ENCODE results near the gene CCDC92. TPM values are rescaled to one million over a fixed set of nuclear protein-coding genes. Genes with fewer than 3 reads are reported as not detected.

CCDC92 gene
- total and polyA plus RNA-seq, 8 donors = 3.5 to 32.6 (median 20.9) TPM

DNA sequence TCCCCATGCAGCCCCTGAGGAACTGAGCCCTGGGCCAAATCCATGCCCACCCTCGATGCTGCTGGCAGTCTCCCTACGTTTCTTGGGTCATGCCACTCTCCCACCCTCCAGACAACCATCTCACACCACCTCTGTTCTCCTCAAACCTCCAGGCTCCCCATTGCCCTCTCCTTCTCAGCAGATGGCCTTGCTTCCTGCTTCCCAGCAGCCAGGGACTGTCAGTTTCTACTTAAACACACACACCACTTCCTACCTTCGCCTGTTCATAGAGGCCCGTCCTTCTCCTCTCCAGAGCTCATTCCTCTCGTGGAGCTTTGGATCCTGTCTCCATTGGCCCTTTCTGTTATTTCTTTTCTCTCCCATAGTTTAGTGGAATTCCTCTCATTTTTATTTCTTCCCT is 27.5 kb upstream of the CCDC92 start:
- no peak for DNase-seq
- no peak for TF ChIP-seq POLR2AphosphoS5 (IDR thresholded peaks at IDR 0.05)
- TF ChIP-seq, protein P1, sequence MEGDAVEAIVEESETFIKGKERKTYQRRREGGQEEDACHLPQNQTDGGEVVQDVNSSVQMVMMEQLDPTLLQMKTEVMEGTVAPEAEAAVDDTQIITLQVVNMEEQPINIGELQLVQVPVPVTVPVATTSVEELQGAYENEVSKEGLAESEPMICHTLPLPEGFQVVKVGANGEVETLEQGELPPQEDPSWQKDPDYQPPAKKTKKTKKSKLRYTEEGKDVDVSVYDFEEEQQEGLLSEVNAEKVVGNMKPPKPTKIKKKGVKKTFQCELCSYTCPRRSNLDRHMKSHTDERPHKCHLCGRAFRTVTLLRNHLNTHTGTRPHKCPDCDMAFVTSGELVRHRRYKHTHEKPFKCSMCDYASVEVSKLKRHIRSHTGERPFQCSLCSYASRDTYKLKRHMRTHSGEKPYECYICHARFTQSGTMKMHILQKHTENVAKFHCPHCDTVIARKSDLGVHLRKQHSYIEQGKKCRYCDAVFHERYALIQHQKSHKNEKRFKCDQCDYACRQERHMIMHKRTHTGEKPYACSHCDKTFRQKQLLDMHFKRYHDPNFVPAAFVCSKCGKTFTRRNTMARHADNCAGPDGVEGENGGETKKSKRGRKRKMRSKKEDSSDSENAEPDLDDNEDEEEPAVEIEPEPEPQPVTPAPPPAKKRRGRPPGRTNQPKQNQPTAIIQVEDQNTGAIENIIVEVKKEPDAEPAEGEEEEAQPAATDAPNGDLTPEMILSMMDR (IDR thresholded peaks at IDR 0.05) = no peak
- TF ChIP-seq EP300 (IDR thresholded peaks at IDR 0.05) = no peak
- TF ChIP-seq POLR2A (IDR thresholded peaks at IDR 0.05) = no peak
- H3K36me3 ChIP-seq = peaks cover 9 to 55% (median 50%) of the 10 kb centered on the region in 4 donors
- no peaks in the 10 kb centered on the region for H3K9me3 ChIP-seq
- no peaks in the 10 kb centered on the region for H3K27me3 ChIP-seq
- intact Hi-C loops (cut with DNase I; ENCODE audit: low total_unique reads) = no loop called here
- WGBS, 5 donors = 90 to 94% (median 92%) methylated on average over 5 of the region's 5 CpGs
- no peak overlapping the region for H3K4me3 ChIP-seq
- peaks cover 4 to 57% (median 25%) of the 10 kb centered on the region in 4 donors for H3K4me1 ChIP-seq
- no peak overlapping the region for H3K27ac ChIP-seq

DNA sequence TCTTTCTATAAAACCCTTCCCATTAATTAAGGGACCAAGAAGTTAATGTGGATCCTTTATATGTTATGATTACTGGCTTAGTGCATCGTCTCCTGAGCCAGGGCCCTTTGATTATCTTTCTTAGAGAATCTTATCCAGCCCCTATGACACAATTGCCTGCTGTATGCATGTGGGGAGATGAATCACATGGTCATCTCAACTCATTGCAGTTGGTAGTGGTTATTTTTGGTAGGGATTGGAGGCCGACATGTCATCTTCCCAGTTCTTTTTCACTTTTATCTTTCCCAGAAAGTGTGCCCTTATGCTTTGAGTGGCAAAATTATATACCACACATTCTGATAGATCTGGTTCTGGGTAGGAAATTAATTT is 26.3 kb upstream of the CCDC92 start:
- H3K27ac ChIP-seq = no peak overlapping the region
- peaks cover 9 to 44% (median 40%) of the 10 kb centered on the region in 4 donors for H3K36me3 ChIP-seq
- no peaks in the 10 kb centered on the region for H3K9me3 ChIP-seq
- no peak overlapping the region for H3K4me3 ChIP-seq
- intact Hi-C loops (cut with DNase I; ENCODE audit: low total_unique reads) = no loop called here
- DNase-seq = no peak
- WGBS, 5 donors = 75 to 90% (median 87%) methylated on average over 2 of the region's 2 CpGs
- TF ChIP-seq POLR2AphosphoS5 (IDR thresholded peaks at IDR 0.05) (no peak), EP300 (IDR thresholded peaks at IDR 0.05) (no peak), POLR2A (IDR thresholded peaks at IDR 0.05) (no peak)
- TF ChIP-seq, protein P1 (IDR thresholded peaks at IDR 0.05) = no peak
- peaks cover 4 to 62% (median 33%) of the 10 kb centered on the region in 4 donors for H3K4me1 ChIP-seq
- H3K27me3 ChIP-seq = no peaks in the 10 kb centered on the region

DNA sequence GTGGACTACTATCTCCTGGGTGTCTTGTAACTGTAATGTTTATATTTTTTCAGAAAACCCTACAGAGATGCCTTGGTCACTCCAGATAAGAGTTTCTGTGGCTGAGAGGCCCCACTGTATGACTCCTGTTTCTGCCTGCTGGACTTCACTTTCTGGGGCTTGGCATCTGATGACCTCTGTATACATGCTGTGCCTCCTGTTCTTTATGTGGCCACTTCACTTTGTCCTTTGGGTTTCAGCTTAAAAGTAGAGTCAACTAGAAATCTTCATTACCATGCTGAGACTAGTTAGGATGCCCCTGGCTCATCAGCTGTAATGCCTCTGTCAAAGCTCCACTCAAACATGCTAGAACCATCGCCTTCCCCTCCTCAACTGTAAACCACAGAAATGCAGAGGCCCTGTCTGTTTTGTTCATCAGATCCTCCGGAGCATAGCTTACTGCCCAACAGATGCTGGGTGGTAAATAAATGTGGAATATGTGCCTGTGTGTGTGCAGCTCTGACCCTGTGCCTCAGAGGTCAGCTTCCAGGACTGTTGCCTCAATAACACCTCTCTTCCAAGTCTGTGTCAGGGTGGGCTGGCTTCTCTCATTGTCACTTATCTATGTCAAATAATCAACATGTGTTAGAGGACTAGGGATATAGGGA is 25.8 kb upstream of the CCDC92 start:
- H3K9me3 ChIP-seq = no peaks in the 10 kb centered on the region
- no peaks in the 10 kb centered on the region for H3K27me3 ChIP-seq
- no peak for DNase-seq
- peaks cover 9 to 44% (median 38%) of the 10 kb centered on the region in 4 donors for H3K36me3 ChIP-seq
- 74 to 83% (median 78%) methylated on average over 2 of the region's 2 CpGs for WGBS, 5 donors
- no peak overlapping the region for H3K4me3 ChIP-seq
- intact Hi-C loops (cut with DNase I; ENCODE audit: low total_unique reads) = no loop called here
- H3K27ac ChIP-seq = peak overlapping the region in 1 of 5 donors; percentile 16
- H3K4me1 ChIP-seq = peaks cover 4 to 62% (median 35%) of the 10 kb centered on the region in 4 donors
- TF ChIP-seq, protein P1 (IDR thresholded peaks at IDR 0.05) = no peak
- TF ChIP-seq POLR2A (IDR thresholded peaks at IDR 0.05) (no peak), POLR2AphosphoS5 (IDR thresholded peaks at IDR 0.05) (no peak), EP300 (IDR thresholded peaks at IDR 0.05) (no peak)

DNA sequence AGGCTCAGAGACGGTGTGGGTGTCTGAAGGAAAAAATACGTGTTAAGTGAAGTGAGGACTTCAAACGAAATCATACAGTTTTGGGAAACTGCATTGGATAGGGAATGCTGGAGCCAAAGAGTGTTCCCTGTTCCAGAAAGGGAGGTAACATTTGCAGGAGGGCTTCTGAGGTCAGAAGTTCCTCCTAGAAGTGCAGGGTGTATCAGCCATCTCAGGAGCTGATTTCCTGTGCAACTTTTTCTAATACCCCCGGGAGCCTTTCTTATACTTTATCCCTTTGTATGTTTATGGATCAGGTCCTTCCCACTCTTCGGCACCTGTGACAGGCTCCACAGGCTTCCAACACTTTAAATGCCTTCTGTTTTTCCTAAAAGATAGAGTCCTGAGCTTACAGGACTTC is 25.3 kb upstream of the CCDC92 start:
- no peaks in the 10 kb centered on the region for H3K27me3 ChIP-seq
- DNase-seq = no peak
- H3K4me3 ChIP-seq = no peak overlapping the region
- intact Hi-C loops (cut with DNase I; ENCODE audit: low total_unique reads) = no loop called here
- H3K9me3 ChIP-seq = no peaks in the 10 kb centered on the region
- peak overlapping the region in 1 of 5 donors; percentile 16 for H3K27ac ChIP-seq
- H3K4me1 ChIP-seq = peaks cover 4 to 63% (median 37%) of the 10 kb centered on the region in 4 donors
- WGBS, 5 donors = 64 to 74% (median 72%) methylated on average over 5 of the region's 5 CpGs
- TF ChIP-seq POLR2AphosphoS5 (IDR thresholded peaks at IDR 0.05) (no peak), EP300 (IDR thresholded peaks at IDR 0.05) (no peak), POLR2A (IDR thresholded peaks at IDR 0.05) (no peak)
- TF ChIP-seq, protein P1 (IDR thresholded peaks at IDR 0.05) = no peak
- peaks cover 9 to 48% (median 42%) of the 10 kb centered on the region in 4 donors for H3K36me3 ChIP-seq
